H9 (cell line): ENCODE data around the gene API5. TPM values are rescaled to one million over a fixed set of nuclear protein-coding genes. Genes with fewer than 3 reads are reported as not detected.

Experiments
- DNase-seq: peaks from one replicate; pipeline ENCODE4 v3.0.0-alpha.2; 2017
- H2AFZ ChIP-seq: one replicate; pipeline ENCODE4 v1.6.1; 2013; ENCODE audit warnings: mild to moderate bottlenecking, low read length, control low read depth, moderate library complexity
- H2AK5ac ChIP-seq: 2 replicates; pipeline ENCODE4 v1.6.1; 2013; ENCODE audit warnings: low read length, control low read depth, mixed read lengths; ENCODE audit not compliant: insufficient read length
- H2BK120ac ChIP-seq: one replicate; pipeline ENCODE4 v1.6.1; 2013; ENCODE audit warnings: low read depth, mild to moderate bottlenecking, low read length, control low read depth, inconsistent platforms; ENCODE audit not compliant: poor library complexity, severe bottlenecking
- H2BK12ac ChIP-seq: 2 replicates; pipeline ENCODE4 v1.6.1; 2013; ENCODE audit warnings: low read length, control low read depth, mixed read lengths, low read depth; ENCODE audit not compliant: insufficient read length
- H2BK15ac ChIP-seq: 2 replicates; pipeline ENCODE4 v1.6.1; 2013; ENCODE audit warnings: low read depth, low read length, control low read depth
- H2BK20ac ChIP-seq: one replicate; pipeline ENCODE4 v1.6.1; 2013; ENCODE audit warnings: low read depth, mild to moderate bottlenecking, low read length, control low read depth, inconsistent platforms; ENCODE audit not compliant: poor library complexity, severe bottlenecking
- H2BK5ac ChIP-seq: 2 replicates; pipeline ENCODE4 v1.6.1; 2013; ENCODE audit warnings: low read length, control low read depth, mixed read lengths; ENCODE audit not compliant: insufficient read length
- H3K14ac ChIP-seq: 2 replicates; pipeline ENCODE4 v1.6.1; 2013; ENCODE audit warnings: low read length, control low read depth; ENCODE audit not compliant: insufficient read depth
- H3K18ac ChIP-seq: 2 replicates; pipeline ENCODE4 v1.6.1; 2013; ENCODE audit warnings: low read depth, mild to moderate bottlenecking, mixed read lengths, low read length, control low read depth; ENCODE audit not compliant: insufficient read length
- H3K23ac ChIP-seq: 2 replicates; pipeline ENCODE4 v1.6.1; 2013; ENCODE audit warnings: low read length, control low read depth, mixed read lengths, low read depth; ENCODE audit not compliant: insufficient read length
- H3K23me2 ChIP-seq: 2 replicates; pipeline ENCODE4 v1.6.1; 2013; ENCODE audit warnings: low read depth, mild to moderate bottlenecking, mixed read lengths, low read length, control low read depth; ENCODE audit not compliant: insufficient read length, poor library complexity, severe bottlenecking
- H3K27ac ChIP-seq: 2 replicates; pipeline ENCODE4 v1.5.1; 2013; ENCODE audit warnings: low read length, control low read depth, mixed read lengths, low read depth; ENCODE audit not compliant: insufficient read length
- H3K27me3 ChIP-seq: 2 replicates; pipeline ENCODE4 v1.6.1; 2013; ENCODE audit warnings: low read length, control low read depth, inconsistent platforms; ENCODE audit not compliant: insufficient read depth
- H3K4ac ChIP-seq: 2 replicates; pipeline ENCODE4 v1.6.1; 2013; ENCODE audit warnings: low read depth, mild to moderate bottlenecking, control low read depth, inconsistent platforms, low read length, moderate library complexity
- H3K4me1 ChIP-seq: 2 replicates; pipeline ENCODE4 v1.6.1; 2013; ENCODE audit warnings: low read length, control low read depth, inconsistent platforms; ENCODE audit not compliant: insufficient read depth
- H3K4me2 ChIP-seq: 2 replicates; pipeline ENCODE4 v1.6.1; 2013; ENCODE audit warnings: low read length, control low read depth, mixed read lengths; ENCODE audit not compliant: insufficient read length, insufficient read depth
- H3K56ac ChIP-seq: 2 replicates; pipeline ENCODE4 v1.6.1; 2013; ENCODE audit warnings: low read depth, mild to moderate bottlenecking, mixed read lengths, low read length, control low read depth; ENCODE audit not compliant: insufficient read length
- H3K79me1 ChIP-seq: 2 replicates; pipeline ENCODE4 v1.6.1; 2013; ENCODE audit warnings: low read depth, mild to moderate bottlenecking, moderate library complexity, low read length, control low read depth, inconsistent platforms; ENCODE audit not compliant: insufficient read depth, poor library complexity, severe bottlenecking
- H3K79me2 ChIP-seq: 2 replicates; pipeline ENCODE4 v1.6.1; 2013; ENCODE audit warnings: low read length, control low read depth, inconsistent platforms; ENCODE audit not compliant: insufficient read depth
- H3K9ac ChIP-seq: 2 replicates; pipeline ENCODE4 v1.6.1; 2013; ENCODE audit warnings: low read length, control low read depth, mixed read lengths; ENCODE audit not compliant: insufficient read length; ENCODE audit errors: extremely low read depth
- H3K9me3 ChIP-seq: one replicate; pipeline ENCODE4 v1.6.1; 2013; ENCODE audit warnings: low read depth, low read length, inconsistent platforms; ENCODE audit not compliant: control insufficient read depth
- H3T11ph ChIP-seq: one replicate; pipeline ENCODE4 v1.6.1; 2013; ENCODE audit warnings: mild to moderate bottlenecking, low read length, control low read depth, inconsistent platforms
- H4K20me1 ChIP-seq: one replicate; pipeline ENCODE4 v1.6.1; 2013; ENCODE audit not compliant: control insufficient read depth, insufficient read length, insufficient read depth
- H4K5ac ChIP-seq: 2 replicates; pipeline ENCODE4 v1.6.1; 2013; ENCODE audit warnings: low read depth, mild to moderate bottlenecking, mixed read lengths, low read length, control low read depth; ENCODE audit not compliant: insufficient read length
- H4K8ac ChIP-seq: replicated peaks from 2 replicates; pipeline ENCODE4 v1.6.1; 2013; ENCODE audit warnings: low read length, control low read depth, mixed read lengths, low read depth; ENCODE audit not compliant: insufficient read length
- H4K91ac ChIP-seq: 2 replicates; pipeline ENCODE4 v1.6.1; 2013; ENCODE audit warnings: low read depth, mild to moderate bottlenecking, moderate library complexity, mixed read lengths, low read length, control low read depth; ENCODE audit not compliant: insufficient read length
- H3K27ac Mint-ChIP-seq, 3 experiments: 2 replicates in 2 of 3; 3 replicates in 1 of 3; pipeline ENCODE4 v1.8.0; 2020 to 2021; ENCODE audit warnings: mixed read lengths in 3 of 3, mild to moderate bottlenecking in 1 of 3, moderate library complexity in 1 of 3
- H3K27me3 Mint-ChIP-seq: 2 replicates; pipeline ENCODE4 v1.8.0; 2021; ENCODE audit warnings: low read depth, mild to moderate bottlenecking, moderate library complexity, mixed read lengths
- H3K36me3 Mint-ChIP-seq, 3 experiments: 2 replicates in 2 of 3; 3 replicates in 1 of 3; pipeline ENCODE4 v1.8.0; 2020 to 2021; ENCODE audit warnings: low read depth in 3 of 3, mixed read lengths in 3 of 3; ENCODE audit not compliant: insufficient read depth in 1 of 3
- H3K4me1 Mint-ChIP-seq, 2 experiments: 2 replicates each; pipeline ENCODE4 v1.8.0; 2020; ENCODE audit warnings: mixed read lengths in 2 of 2
- H3K4me3 Mint-ChIP-seq, 2 experiments: 2 replicates in 1 of 2; 3 replicates in 1 of 2; pipeline ENCODE4 v1.8.0; 2020 to 2021; ENCODE audit warnings: mild to moderate bottlenecking in 2 of 2, mixed read lengths in 2 of 2, moderate library complexity in 1 of 2
- H3K9me3 Mint-ChIP-seq, 2 experiments: 2 replicates in 1 of 2; 3 replicates in 1 of 2; pipeline ENCODE4 v1.8.0; 2020; ENCODE audit warnings: mild to moderate bottlenecking in 2 of 2, mixed read lengths in 2 of 2, moderate library complexity in 1 of 2
- CTCF ChIP-seq: fragments of 200-600 bp; sonication (generic); conservative IDR thresholded peaks from 3 replicates; pipeline ENCODE4 v1.8.0; 2021; ENCODE audit warnings: antibody characterized with exemption, mild to moderate bottlenecking
- WGBS: extraction: QIAGEN DNeasy Blood & Tissue Kit; methylation state at CpG from one replicate; pipeline ENCODE4 v1.1.7; 2013; ENCODE audit warnings: missing lambda C conversion rate, low lambda C conversion rate, mixed read lengths; ENCODE audit not compliant: insufficient read length; ENCODE audit errors: extremely low coverage; 5-methylcytosine and 5-hydroxymethylcytosine counted together
- total RNA-seq: library from RNA; stranded (reverse); gene quantifications from 2 replicates; pipeline ENCODE4 v1.2.1, GENCODE V29; 2021

The API5 gene
- total RNA-seq, 1 experiment from 2014 or later: 147 TPM

GRCh38 chr11:43358279-43358800 lies 46.5 kb downstream of the API5 start:
- peak overlapping the region; percentile 68 for H3K9ac ChIP-seq
- no peak overlapping the region for H3K56ac ChIP-seq
- no peak overlapping the region for H2BK12ac ChIP-seq
- H2AK5ac ChIP-seq: no peak overlapping the region
- no peak for DNase-seq
- no peaks in the 10 kb centered on the region for H3K9me3 ChIP-seq
- no peak overlapping the region for H3K4ac ChIP-seq
- H3K18ac ChIP-seq: no peak overlapping the region
- no peak overlapping the region for H2AFZ ChIP-seq
- peak overlapping the region; percentile 75 to 98 (median 97) for H3K27ac Mint-ChIP-seq
- H3K4me1 ChIP-seq: peaks cover 4% of the 10 kb centered on the region
- H3K27me3 Mint-ChIP-seq: peaks cover 4% of the 10 kb centered on the region
- H2BK120ac ChIP-seq: no peak overlapping the region
- no peak overlapping the region for H4K8ac ChIP-seq
- peaks cover 25 to 26% of the 10 kb centered on the region in 2 experiments for H3K4me1 Mint-ChIP-seq
- H3K4me2 ChIP-seq: peak overlapping the region; percentile 88
- H3T11ph ChIP-seq: no peak overlapping the region
- no peak for TF ChIP-seq CTCF
- no peaks in the 10 kb centered on the region for H4K20me1 ChIP-seq
- no peak overlapping the region for H2BK15ac ChIP-seq
- H3K4me3 Mint-ChIP-seq: peak overlapping the region; percentile 93 to 98
- no peak overlapping the region for H2BK5ac ChIP-seq
- H3K27ac ChIP-seq: no peak overlapping the region
- H3K23me2 ChIP-seq: peaks cover 4% of the 10 kb centered on the region
- WGBS: no CpG with 5 or more reads among the region's 16 CpGs
- H3K79me1 ChIP-seq: no peaks in the 10 kb centered on the region
- no peak overlapping the region for H4K5ac ChIP-seq
- H3K36me3 Mint-ChIP-seq: peaks cover 0 to 4% (median 1%) of the 10 kb centered on the region in 3 experiments; a peak in 3 of 7 replicates
- no peak overlapping the region for H3K14ac ChIP-seq
- H3K79me2 ChIP-seq: peaks cover 25% of the 10 kb centered on the region; the same call in 1 of the 2 replicates
- H2BK20ac ChIP-seq: no peak overlapping the region
- no peak overlapping the region for H4K91ac ChIP-seq
- H3K23ac ChIP-seq: no peak overlapping the region
- no peaks in the 10 kb centered on the region for H3K9me3 Mint-ChIP-seq
- H3K27me3 ChIP-seq: no peaks in the 10 kb centered on the region
